GM12878 (cell line): Measurements from ENCODE around the gene TRPT1. TPM values are rescaled to one million over a fixed set of nuclear protein-coding genes. Genes with fewer than 3 reads are reported as not detected.

ENCODE experiments used
- ATAC-seq: fragments of 200-7000 bp; cut with Tn5 transposase; 3 replicates; pipeline ENCODE4 v1.9.1; 2020; ENCODE audit warnings: mild to moderate bottlenecking, moderate library complexity
- BruUV-seq: library from RNA; stranded (reverse); fragments of 400-500 nt; replicated peaks from 2 replicates; lab custom pipeline; 2021; lab: Mats Ljungman, UMichigan
- CTCF ChIA-PET: fragments of 300-600 bp; sonication (Branson Sonifier 250); formaldehyde crosslinking; extraction: SDS; loops from one replicate; lab custom pipeline; 2021; ENCODE audit warnings: inconsistent platforms; lab: Yijun Ruan, JAX
- POLR2A ChIA-PET: fragments of 350-600 bp; formaldehyde crosslinking; extraction: SDS; loops from one replicate; lab custom pipeline; 2021; ENCODE audit warnings: inconsistent platforms; lab: Charles Lee
- RAD21 ChIA-PET: fragments of 300-600 bp; sonication (Branson Sonifier 250); formaldehyde crosslinking; loops from one replicate; lab custom pipeline; 2023; ENCODE audit warnings: antibody characterized with exemption; ENCODE audit not compliant: unreplicated experiment; lab: Charles Lee
- SMC1A ChIA-PET: fragments of 300-600 bp; sonication (Branson Sonifier 250); formaldehyde crosslinking; loops from one replicate; lab custom pipeline; 2023; ENCODE audit not compliant: unreplicated experiment, uncharacterized antibody; lab: Charles Lee
- DNase-seq: peaks from one replicate; pipeline ENCODE4 v3.0.0-alpha.2; 2011; ENCODE audit warnings: low read depth, low spot score
- FAIRE-seq: peaks from 3 replicates; lab custom pipeline; 2011; peaks lifted over from hg19 to GRCh38; lab: Jason Lieb, UNC
- H2AFZ ChIP-seq: 2 replicates; pipeline ENCODE4 v1.6.0; 2011; ENCODE audit warnings: low read depth, low read length, control low read depth; ENCODE audit not compliant: control insufficient read depth
- H3K27ac ChIP-seq: 2 replicates; pipeline ENCODE4 v1.5.1; 2011; ENCODE audit warnings: control low read depth; ENCODE audit not compliant: control insufficient read depth, insufficient read depth
- H3K27me3 ChIP-seq, 2 experiments: replicated peaks in 1 of 2; 2 replicates each; pipeline versions ENCODE4 v1.6.0 to v1.6.1; 2011; ENCODE audit warnings: low read length in 1 of 2; ENCODE audit not compliant: control insufficient read depth in 2 of 2, insufficient read depth in 2 of 2
- H3K36me3 ChIP-seq, 2 experiments: 2 replicates each; pipeline ENCODE4 v1.5.1; 2011; ENCODE audit warnings: low read length in 1 of 2; ENCODE audit not compliant: control insufficient read depth in 2 of 2, insufficient read depth in 2 of 2
- H3K4me1 ChIP-seq: 2 replicates; pipeline ENCODE4 v1.6.1; 2011; ENCODE audit warnings: mild to moderate bottlenecking, low read length, moderate library complexity, mixed read lengths; ENCODE audit not compliant: control insufficient read depth, insufficient read depth
- H3K4me2 ChIP-seq: 2 replicates; pipeline ENCODE4 v1.6.0; 2011; ENCODE audit warnings: control low read depth; ENCODE audit not compliant: control insufficient read depth, insufficient read depth
- H3K4me3 ChIP-seq: fragments of 200-600 bp; sonication (generic); 2 replicates; pipeline ENCODE4 v1.5.1; 2016
- H3K79me2 ChIP-seq: 2 replicates; pipeline ENCODE4 v1.6.0; 2011; ENCODE audit warnings: low read length; ENCODE audit not compliant: control insufficient read depth, insufficient read depth
- H3K9ac ChIP-seq: 2 replicates; pipeline ENCODE4 v1.8.0; 2011; ENCODE audit warnings: low read length, control low read depth, mixed read lengths; ENCODE audit not compliant: control insufficient read depth, insufficient read depth
- H3K9me3 ChIP-seq: replicated peaks from 3 replicates; pipeline ENCODE4 v1.5.1; 2011; ENCODE audit warnings: mild to moderate bottlenecking, low read length; ENCODE audit not compliant: control insufficient read depth, insufficient read depth
- H4K20me1 ChIP-seq: 2 replicates; pipeline ENCODE4 v1.6.0; 2011; ENCODE audit not compliant: control insufficient read depth, insufficient read depth
- EP300 ChIP-seq, 2 experiments: fragments of 150-350 bp in 1 of 2; IDR thresholded peaks; 2 replicates each; pipeline ENCODE4 v1.6.1; 2011 to 2012; ENCODE audit warnings: low read depth in 2 of 2, low read length in 2 of 2, borderline replicate concordance in 1 of 2, improper control_type of control experiment in 1 of 2, inconsistent platforms in 1 of 2; ENCODE audit not compliant: control insufficient read depth in 1 of 2
- FOXK2 ChIP-seq: fragments of 450-650 bp; IDR thresholded peaks from 2 replicates; pipeline ENCODE4 v1.6.1; 2017; ENCODE audit warnings: mild to moderate bottlenecking, moderate library complexity
- HSF1 ChIP-seq: fragments of 150-350 bp; IDR thresholded peaks from 2 replicates; pipeline ENCODE4 v1.6.1; 2014; ENCODE audit warnings: mild to moderate bottlenecking, low read depth, low read length
- MEF2A ChIP-seq: IDR thresholded peaks from 2 replicates; pipeline ENCODE4 v1.6.1; 2011; ENCODE audit warnings: low read depth, mild to moderate bottlenecking, low read length, moderate library complexity; ENCODE audit not compliant: insufficient read depth
- MXI1 ChIP-seq: fragments of 150-350 bp; IDR thresholded peaks from 2 replicates; pipeline ENCODE4 v1.6.1; 2011; ENCODE audit warnings: low read depth, mild to moderate bottlenecking, inconsistent platforms, low read length, improper control_type of control experiment
- NR2C1 ChIP-seq: fragments of 450-650 bp; IDR thresholded peaks from 2 replicates; pipeline ENCODE4 v1.6.1; 2017; ENCODE audit warnings: antibody characterized with exemption, mild to moderate bottlenecking, moderate library complexity
- NR2C2 ChIP-seq: IDR thresholded peaks from 2 replicates; pipeline ENCODE4 v1.6.1; 2011; ENCODE audit warnings: borderline replicate concordance, low read depth; ENCODE audit not compliant: control insufficient read depth, insufficient read length
- STAT3 ChIP-seq: IDR thresholded peaks from 2 replicates; pipeline ENCODE4 v1.6.1; 2011; ENCODE audit warnings: low read depth, low read length, improper control_type of control experiment
- TCF3 ChIP-seq: IDR thresholded peaks from 2 replicates; pipeline ENCODE4 v1.6.1; 2012; ENCODE audit warnings: low read depth, mild to moderate bottlenecking, low read length, borderline replicate concordance; ENCODE audit not compliant: insufficient read depth
- WGBS: methylation state at CpG from one replicate; pipeline ENCODE4 v1.1.6; 2016; ENCODE audit warnings: low lambda C conversion rate; ENCODE audit not compliant: insufficient replicate concordance, insufficient coverage; ENCODE audit errors: missing lambda C conversion rate; 5-methylcytosine and 5-hydroxymethylcytosine counted together
- in situ Hi-C: fragments of 300-500 bp; cut with MboI; formaldehyde crosslinking; loops from 9 replicates; pipeline ENCODE4 v1.14.3; 2018; ENCODE audit warnings: mixed read lengths
- intact Hi-C: fragments of 100-400 bp; cut with micrococcal nuclease; formaldehyde crosslinking; loops from one replicate; pipeline ENCODE4 v1.14.2; 2022; ENCODE audit not compliant: unreplicated experiment
- polyA plus RNA-seq, 11 experiments: library from polyadenylated mRNA; depleted of rRNA in 4 of 11; unstranded in 6 of 11; stranded (reverse) in 5 of 11; fragments of >200 nt; fragmentation: Nextera tagmentation in 4 of 11; fragmentation: Illumina TruSeq in 1 of 11; extraction: Ambion mirVana in 4 of 11; extraction: Trizol in 1 of 11; gene quantifications; 1 replicate in 1 of 11; 2 replicates in 10 of 11; pipeline versions ENCODE4 v1.2.1 to v1.2.3, GENCODE V29; 2011 to 2016; ENCODE audit warnings: inconsistent platforms in 2 of 11, missing spikeins in 2 of 11, low read depth in 1 of 11
- total RNA-seq, 4 experiments: library from RNA; depleted of rRNA in 3 of 4; stranded (reverse); fragments of >200 nt in 3 of 4; fragmentation: Illumina TruSeq in 1 of 4; extraction: Trizol in 1 of 4; gene quantifications; 2 replicates each; pipeline versions ENCODE4 v1.2.1 to v1.2.3, GENCODE V29; 2013 to 2021
- TF ChIP-seq, protein P1 (sequence below): IDR thresholded peaks from 2 replicates; pipeline ENCODE4 v1.6.1; 2012; ENCODE audit warnings: low read depth, low read length, improper control_type of control experiment

Gene TRPT1
- total and polyA plus RNA-seq, 10 of the 15 experiments (the other 5 are each of a cell fraction or from before 2014, with no cell fraction given): 7.1 to 63.0 (median 31.4) TPM

- ChIA-PET SMC1A (interaction anchor here (1.1 kb wide), 1 partner anchor 49 kb away, joined by 5 read pairs; no protein-coding TSS in a partner anchor), POLR2A (interaction anchor here (1.9 kb wide), 1 partner anchor 17 kb away, joined by 5 read pairs; no protein-coding TSS in a partner anchor), CTCF (interaction anchor here (1.1 to 1.3 kb wide), 2 partner anchors 51 to 64 kb away, joined by 3 read pairs; partner anchors contain the start of genes PRDX5 and TRMT112), RAD21 (no interaction called here)
- BruUV-seq: no TSS peak
- in situ Hi-C loops (no loop called here), intact Hi-C loops (no loop called here)
- Histone ChIP-seq H3K36me3 (no peaks in the 10 kb centered on the region; a peak in 2 of 4 replicates), H3K27ac (no peak overlapping the region), H3K9me3 (no peaks in the 10 kb centered on the region), H3K79me2 (no peaks in the 10 kb centered on the region; the same call in 1 of the 2 replicates), H3K4me1 (peaks cover 6% of the 10 kb centered on the region), H3K4me2 (no peak overlapping the region), H2AFZ (no peak overlapping the region), H4K20me1 (no peaks in the 10 kb centered on the region), H3K4me3 (no peak overlapping the region), H3K27me3 (no peaks in the 10 kb centered on the region), H3K9ac (no peak overlapping the region)
- TF ChIP-seq STAT3: no peak
- no peak for TF ChIP-seq FOXK2
- no peak for TF ChIP-seq NR2C2
- no peak for TF ChIP-seq MEF2A
- TF ChIP-seq, protein P1, sequence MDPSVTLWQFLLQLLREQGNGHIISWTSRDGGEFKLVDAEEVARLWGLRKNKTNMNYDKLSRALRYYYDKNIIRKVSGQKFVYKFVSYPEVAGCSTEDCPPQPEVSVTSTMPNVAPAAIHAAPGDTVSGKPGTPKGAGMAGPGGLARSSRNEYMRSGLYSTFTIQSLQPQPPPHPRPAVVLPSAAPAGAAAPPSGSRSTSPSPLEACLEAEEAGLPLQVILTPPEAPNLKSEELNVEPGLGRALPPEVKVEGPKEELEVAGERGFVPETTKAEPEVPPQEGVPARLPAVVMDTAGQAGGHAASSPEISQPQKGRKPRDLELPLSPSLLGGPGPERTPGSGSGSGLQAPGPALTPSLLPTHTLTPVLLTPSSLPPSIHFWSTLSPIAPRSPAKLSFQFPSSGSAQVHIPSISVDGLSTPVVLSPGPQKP: no peak
- TF ChIP-seq HSF1: no peak
- TF ChIP-seq EP300 (IDR thresholded peaks at IDR 0.05; ENCODE audit: borderline replicate concordance in 1 of 2, control insufficient read depth in 1 of 2, low read depth in 2 of 2, low read length in 2 of 2): no peak
- no peak for TF ChIP-seq TCF3
- TF ChIP-seq NR2C1: no peak
- no peak for TF ChIP-seq MXI1
- no peak for FAIRE-seq
- no peak for ATAC-seq
- 51% methylated on average over 5 of the region's 5 CpGs for WGBS
- no peak for DNase-seq
Measured at GRCh38 chr11:64253481-64253880, 27.5 kb upstream of the TRPT1 start.
